ENCODE results near the gene FNIP1.

The FNIP1 gene

DNA sequence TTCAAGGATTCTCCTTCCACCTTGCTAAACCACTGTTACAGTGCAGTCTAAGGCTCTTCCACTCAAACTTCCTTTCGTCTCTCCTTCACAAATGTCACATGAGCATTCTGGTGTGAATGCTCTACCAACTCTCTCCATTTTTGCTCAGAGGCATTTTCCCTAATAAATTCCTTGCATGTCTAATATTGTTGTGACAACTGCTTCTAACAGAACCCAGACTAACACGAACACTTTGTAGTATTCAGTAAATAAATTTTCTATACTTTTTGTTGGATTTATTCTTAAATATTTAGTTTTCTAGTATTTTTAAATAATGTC is 185.8 kb downstream of the FNIP1 start:
- TF ChIP-seq, protein P1, sequence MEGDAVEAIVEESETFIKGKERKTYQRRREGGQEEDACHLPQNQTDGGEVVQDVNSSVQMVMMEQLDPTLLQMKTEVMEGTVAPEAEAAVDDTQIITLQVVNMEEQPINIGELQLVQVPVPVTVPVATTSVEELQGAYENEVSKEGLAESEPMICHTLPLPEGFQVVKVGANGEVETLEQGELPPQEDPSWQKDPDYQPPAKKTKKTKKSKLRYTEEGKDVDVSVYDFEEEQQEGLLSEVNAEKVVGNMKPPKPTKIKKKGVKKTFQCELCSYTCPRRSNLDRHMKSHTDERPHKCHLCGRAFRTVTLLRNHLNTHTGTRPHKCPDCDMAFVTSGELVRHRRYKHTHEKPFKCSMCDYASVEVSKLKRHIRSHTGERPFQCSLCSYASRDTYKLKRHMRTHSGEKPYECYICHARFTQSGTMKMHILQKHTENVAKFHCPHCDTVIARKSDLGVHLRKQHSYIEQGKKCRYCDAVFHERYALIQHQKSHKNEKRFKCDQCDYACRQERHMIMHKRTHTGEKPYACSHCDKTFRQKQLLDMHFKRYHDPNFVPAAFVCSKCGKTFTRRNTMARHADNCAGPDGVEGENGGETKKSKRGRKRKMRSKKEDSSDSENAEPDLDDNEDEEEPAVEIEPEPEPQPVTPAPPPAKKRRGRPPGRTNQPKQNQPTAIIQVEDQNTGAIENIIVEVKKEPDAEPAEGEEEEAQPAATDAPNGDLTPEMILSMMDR (IDR thresholded peaks at IDR 0.05; ENCODE audit: control insufficient read depth, insufficient read depth, low read depth, low read length, missing control alignments) = no peak
- H3K4me3 ChIP-seq (ENCODE audit: control insufficient read depth, low read depth, low read length) = no peak overlapping the region
- no peak for DNase-seq (ENCODE audit: low read depth)

DNA sequence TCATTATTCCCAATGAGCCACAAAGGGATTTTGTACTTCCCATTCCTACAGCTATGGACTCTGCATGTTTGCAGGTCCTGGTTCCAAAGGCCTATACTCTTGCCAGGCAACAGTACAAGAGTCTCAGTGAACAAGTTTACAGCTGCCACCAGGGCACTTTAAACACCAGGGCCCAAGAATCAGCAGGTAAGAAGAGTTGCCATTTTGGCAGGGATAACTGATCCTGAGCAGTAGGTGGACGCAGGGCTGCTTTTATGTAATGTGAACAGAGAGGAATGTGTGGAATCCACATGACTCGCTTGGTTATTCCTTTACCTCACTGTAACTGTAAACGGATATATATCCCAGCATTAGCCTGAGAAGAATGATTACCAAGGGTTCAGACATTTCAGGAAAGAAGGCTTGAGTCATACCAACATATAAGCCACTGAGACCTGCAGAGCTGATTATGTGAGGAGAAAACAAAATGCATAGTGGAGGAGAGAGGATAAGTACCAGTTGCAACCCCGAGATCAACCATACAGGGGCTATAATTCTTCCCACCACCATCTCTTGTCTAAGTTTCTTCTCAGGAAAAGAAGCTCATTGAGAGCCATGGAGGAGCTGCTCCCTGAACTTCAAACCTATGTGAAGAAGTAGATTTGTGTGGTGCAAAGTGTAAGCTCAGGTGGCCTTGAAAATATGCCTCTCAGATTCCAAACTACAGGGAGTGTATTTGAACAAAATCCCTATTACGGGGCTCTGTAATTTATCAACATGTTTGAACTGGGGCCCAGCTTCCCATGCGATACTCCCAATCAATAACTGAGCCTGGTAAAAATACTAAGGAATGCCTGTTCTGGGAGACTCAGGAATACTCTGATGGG is 186.4 kb downstream of the FNIP1 start:
- TF ChIP-seq, protein P1 (IDR thresholded peaks at IDR 0.05; ENCODE audit: control insufficient read depth, insufficient read depth, low read depth, low read length, missing control alignments) = no peak
- no peak for DNase-seq (ENCODE audit: low read depth)
- no peak overlapping the region for H3K4me3 ChIP-seq (ENCODE audit: control insufficient read depth, low read depth, low read length)

- H3K4me3 ChIP-seq (ENCODE audit: control insufficient read depth, low read depth, low read length) = no peak overlapping the region
- TF ChIP-seq, protein P1 (IDR thresholded peaks at IDR 0.05; ENCODE audit: control insufficient read depth, insufficient read depth, low read depth, low read length, missing control alignments) = no peak
- no peak for DNase-seq (ENCODE audit: low read depth)
Observed at GRCh38 chr5:131609774-131610173, 187.0 kb downstream of the FNIP1 start.

DNA sequence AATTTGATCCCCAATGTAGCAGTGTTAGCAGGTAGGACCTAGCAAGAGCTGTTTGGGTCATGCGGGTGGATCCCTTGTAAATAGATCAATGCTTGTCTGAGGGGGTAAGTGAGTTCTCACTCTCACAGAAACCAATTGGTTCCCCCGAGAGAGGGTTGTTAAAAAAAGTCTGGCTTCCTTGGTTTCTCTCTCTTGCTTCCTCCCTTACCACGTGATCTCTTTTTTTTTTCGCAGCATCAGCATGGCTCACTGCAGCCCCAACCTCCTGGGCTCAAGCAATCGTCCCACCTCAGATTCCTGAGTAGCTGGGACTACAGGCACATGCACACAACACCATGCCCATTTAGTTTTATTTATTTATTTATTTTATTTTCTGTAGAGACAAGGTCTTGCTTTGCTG is 188.2 kb downstream of the FNIP1 start:
- TF ChIP-seq, protein P1 (IDR thresholded peaks at IDR 0.05; ENCODE audit: control insufficient read depth, insufficient read depth, low read depth, low read length, missing control alignments) = no peak
- no peak overlapping the region for H3K4me3 ChIP-seq (ENCODE audit: control insufficient read depth, low read depth, low read length)
- no peak for DNase-seq (ENCODE audit: low read depth)

- no peak overlapping the region for H3K4me3 ChIP-seq (ENCODE audit: control insufficient read depth, low read depth, low read length)
- TF ChIP-seq, protein P1 (IDR thresholded peaks at IDR 0.05; ENCODE audit: control insufficient read depth, insufficient read depth, low read depth, low read length, missing control alignments) = no peak
- no peak for DNase-seq (ENCODE audit: low read depth)
Observed at GRCh38 chr5:131607903-131608540, 188.8 kb downstream of the FNIP1 start.

GRCh38 chr5:131607418-131607817 is 189.4 kb downstream of the FNIP1 start:
- TF ChIP-seq, protein P1 (IDR thresholded peaks at IDR 0.05; ENCODE audit: control insufficient read depth, insufficient read depth, low read depth, low read length, missing control alignments) = no peak
- no peak for DNase-seq (ENCODE audit: low read depth)
- H3K4me3 ChIP-seq (ENCODE audit: control insufficient read depth, low read depth, low read length) = no peak overlapping the region

Data from AG09309 (cell line).